T47D (cell line): ENCODE measurements around the gene SNX32.
A peak's percentile ranks its signal among the peaks of the same experiment; 100 is the strongest.

Experiments
- DNase-seq, 2 experiments: peaks; one replicate each; pipeline versions ENCODE4 v3.0.0 to v3.0.0-alpha.2; 2011 to 2012; ENCODE audit warnings: low read depth in 1 of 2, low spot score in 1 of 2
- JUND ChIP-seq: IDR thresholded peaks from 2 replicates; pipeline ENCODE4 v1.6.1; 2012; ENCODE audit warnings: low read depth
- in situ Hi-C: cut with HindIII; loops from 2 replicates; pipeline ENCODE4 v1.10.0; 2016; ENCODE audit warnings: low sequenced_read_pairs, low pct_unique_long_range_greater_than_20kb

The SNX32 gene

GRCh38 chr11:65791719-65792213 lies 42.0 kb upstream of the SNX32 start:
- TF ChIP-seq JUND: no peak
- in situ Hi-C loops: no loop called here
- DNase-seq: no peak

- in situ Hi-C loops: no loop called here
- no peak for TF ChIP-seq JUND
- no peak for DNase-seq
Measured at GRCh38 chr11:65792456-65792855, 41.3 kb upstream of the SNX32 start.

- TF ChIP-seq JUND: no peak
- no peak for DNase-seq
- in situ Hi-C loops: no loop called here
Measured at GRCh38 chr11:65793144-65793581, 40.6 kb upstream of the SNX32 start.

GRCh38 chr11:65793625-65794400 lies 40.0 kb upstream of the SNX32 start:
- no peak for TF ChIP-seq JUND
- no peak for DNase-seq
- in situ Hi-C loops: no loop called here

- no peak for DNase-seq
- in situ Hi-C loops: no loop called here
- no peak for TF ChIP-seq JUND
Measured at GRCh38 chr11:65794570-65795510, 38.9 kb upstream of the SNX32 start.

GRCh38 chr11:65796726-65797601 lies 36.8 kb upstream of the SNX32 start:
- TF ChIP-seq JUND: no peak
- in situ Hi-C loops: no loop called here
- no peak for DNase-seq

- TF ChIP-seq JUND: no peak
- DNase-seq: no peak
- in situ Hi-C loops: no loop called here
Measured at GRCh38 chr11:65797711-65798110, 36.1 kb upstream of the SNX32 start.

- no peak for DNase-seq
- no peak for TF ChIP-seq JUND
- in situ Hi-C loops: no loop called here
Measured at GRCh38 chr11:65798882-65799281, 34.9 kb upstream of the SNX32 start.

GRCh38 chr11:65801153-65801987 lies 32.4 kb upstream of the SNX32 start:
- TF ChIP-seq JUND: no peak
- no peak for DNase-seq

GRCh38 chr11:65802841-65803240 lies 30.9 kb upstream of the SNX32 start:
- in situ Hi-C loops: no loop called here
- TF ChIP-seq JUND: no peak
- DNase-seq: no peak

More at GRCh38 chr11:65801153-65801987, 32.4 kb upstream of the SNX32 start:
- in situ Hi-C loops: no loop called here

GRCh38 chr11:65803797-65804492 lies 29.8 kb upstream of the SNX32 start:
- no peak for TF ChIP-seq JUND
- DNase-seq: peak in 1 of 2 experiments; percentile 59
- in situ Hi-C loops: no loop called here
